Activated T-cell treated with anti-CD3 and anti-CD28 coated beads, Interleukin-2, amount 50 U/mL, for 4 hours (primary cell): ENCODE measurements around the gene TPTE2. TPM values are rescaled to one million over a fixed set of nuclear protein-coding genes. Genes with fewer than 3 reads are reported as not detected.
"Not testable (repeated sequence)": the region's sequence is repeated elsewhere in the genome, so short reads cannot be mapped to it uniquely, and the experiment has no call there.

Experiments
- ATAC-seq, 2 donors: fragments of 200-7000 bp; cut with Tn5 transposase; one replicate each; pipeline ENCODE4 v1.10.0; 2021
- DNase-seq: peaks from one replicate; pipeline ENCODE4 v3.0.0-alpha.2; 2020
- H3K27me3 Mint-ChIP-seq: one replicate; pipeline ENCODE4 v1.8.0; 2021; ENCODE audit warnings: low read depth, mixed read lengths
- H3K36me3 Mint-ChIP-seq: one replicate; pipeline ENCODE4 v1.8.0; 2022; ENCODE audit warnings: mixed read lengths; ENCODE audit not compliant: insufficient read depth
- H3K4me1 Mint-ChIP-seq: one replicate; pipeline ENCODE4 v1.8.0; 2021; ENCODE audit warnings: low read depth, mixed read lengths
- H3K4me3 Mint-ChIP-seq: one replicate; pipeline ENCODE4 v1.8.0; 2021; ENCODE audit warnings: mild to moderate bottlenecking, moderate library complexity, mixed read lengths
- H3K9me3 Mint-ChIP-seq: one replicate; pipeline ENCODE4 v1.8.0; 2021; ENCODE audit warnings: mixed read lengths
- total RNA-seq, 3 donors: library from RNA; stranded (reverse); gene quantifications; one replicate each; pipeline ENCODE4 v1.2.1, GENCODE V29; 2021

The TPTE2 gene
- not detected for total RNA-seq

DNA sequence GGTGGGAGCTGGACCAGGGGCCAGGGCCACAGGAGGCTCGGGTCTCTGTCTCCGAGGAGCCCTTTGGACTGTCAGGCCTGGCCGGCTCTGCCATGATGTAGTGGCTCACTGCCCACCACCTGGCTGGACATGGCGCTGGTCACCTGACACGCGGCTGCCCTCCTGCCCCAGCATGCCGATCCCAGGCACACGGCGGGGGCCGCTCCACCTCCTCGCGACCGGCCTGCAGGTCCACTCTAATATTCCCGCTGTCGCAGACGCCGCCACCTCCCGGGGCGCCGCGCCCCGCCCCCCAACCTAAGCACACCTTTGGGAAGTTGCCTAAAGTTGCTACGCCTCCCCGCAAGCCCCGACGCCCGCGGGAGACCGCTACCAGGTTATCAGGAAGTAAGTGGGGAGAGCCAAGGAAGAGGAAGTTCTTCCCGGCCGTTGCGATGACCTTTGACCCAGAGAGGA is at the start of gene TPTE2:
Gene TPTE2 (minus strand): TSS at position 406 of the 456 bp plus-strand sequence. CDS start 58,298 bp downstream, outside the sequence.
- not testable (repeated sequence) for H3K36me3 Mint-ChIP-seq, H3K4me1 Mint-ChIP-seq, DNase-seq, ATAC-seq, H3K27me3 Mint-ChIP-seq, H3K9me3 Mint-ChIP-seq, H3K4me3 Mint-ChIP-seq

DNA sequence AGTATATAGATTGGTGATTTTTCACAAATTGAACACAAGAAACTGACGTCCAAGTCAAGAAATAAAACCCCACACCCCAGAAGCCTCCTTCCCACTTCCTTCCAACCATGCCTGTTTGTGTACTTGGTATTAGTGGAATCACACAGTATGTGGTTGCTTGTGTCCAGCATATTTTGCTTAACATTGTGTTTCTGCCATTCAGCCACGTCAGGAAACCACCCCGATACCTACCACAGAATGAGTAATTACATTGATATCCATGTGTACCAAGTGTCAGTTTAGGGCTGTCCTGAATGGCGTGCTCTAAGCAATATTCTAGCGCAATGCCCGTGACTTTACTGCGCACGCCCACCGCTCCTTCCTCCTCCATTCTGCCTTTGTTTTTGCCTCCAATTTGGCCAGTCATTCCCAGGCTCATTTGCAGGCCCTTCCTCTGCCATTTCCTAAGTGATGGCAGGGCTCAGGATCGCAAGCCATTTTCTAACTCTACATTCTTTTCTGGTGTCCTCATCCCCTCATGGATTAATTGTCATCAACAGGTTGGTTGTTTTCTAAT is 46.3 kb upstream of the TPTE2 start:
- H3K36me3 Mint-ChIP-seq: no peaks in the 10 kb centered on the region
- H3K27me3 Mint-ChIP-seq: peaks cover 31% of the 10 kb centered on the region

GRCh38 chr13:19606737-19607136 is 45.4 kb upstream of the TPTE2 start:
- Mint-ChIP-seq H3K4me3 (no peak overlapping the region), H3K36me3 (no peaks in the 10 kb centered on the region), H3K9me3 (peaks cover 6% of the 10 kb centered on the region), H3K4me1 (no peaks in the 10 kb centered on the region), H3K27me3 (peaks cover 35% of the 10 kb centered on the region)
- DNase-seq: no peak
- no peak for ATAC-seq

More for the DNA sequence above, 46.3 kb upstream of the TPTE2 start:
- H3K9me3 Mint-ChIP-seq: peaks cover 6% of the 10 kb centered on the region
- DNase-seq (no peak), ATAC-seq (no peak)
- no peak overlapping the region for H3K4me3 Mint-ChIP-seq
- no peaks in the 10 kb centered on the region for H3K4me1 Mint-ChIP-seq

DNA sequence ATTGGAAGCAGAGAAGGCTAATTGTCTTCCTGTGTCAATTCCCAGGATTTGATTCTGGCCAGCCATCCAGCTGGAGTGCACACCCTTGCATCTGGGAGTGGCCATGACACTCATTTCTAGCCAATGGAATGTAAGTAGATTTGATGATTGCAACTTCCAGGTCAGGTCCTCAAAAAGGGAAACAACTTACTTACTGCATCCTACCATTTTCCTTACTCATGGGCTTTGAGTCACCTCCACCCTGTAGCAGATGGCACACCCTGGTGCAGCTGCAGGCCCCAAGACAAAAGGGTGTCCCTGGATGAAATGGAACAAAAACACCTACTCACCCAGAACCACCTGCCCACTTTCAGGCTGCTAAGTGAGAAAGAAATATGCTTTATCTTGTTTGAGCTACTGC is 44.8 kb upstream of the TPTE2 start:
- H3K4me3 Mint-ChIP-seq: no peak overlapping the region
- no peaks in the 10 kb centered on the region for H3K36me3 Mint-ChIP-seq
- peaks cover 39% of the 10 kb centered on the region for H3K27me3 Mint-ChIP-seq
- DNase-seq (no peak), ATAC-seq (no peak)
- H3K9me3 Mint-ChIP-seq: peaks cover 6% of the 10 kb centered on the region
- no peaks in the 10 kb centered on the region for H3K4me1 Mint-ChIP-seq

DNA sequence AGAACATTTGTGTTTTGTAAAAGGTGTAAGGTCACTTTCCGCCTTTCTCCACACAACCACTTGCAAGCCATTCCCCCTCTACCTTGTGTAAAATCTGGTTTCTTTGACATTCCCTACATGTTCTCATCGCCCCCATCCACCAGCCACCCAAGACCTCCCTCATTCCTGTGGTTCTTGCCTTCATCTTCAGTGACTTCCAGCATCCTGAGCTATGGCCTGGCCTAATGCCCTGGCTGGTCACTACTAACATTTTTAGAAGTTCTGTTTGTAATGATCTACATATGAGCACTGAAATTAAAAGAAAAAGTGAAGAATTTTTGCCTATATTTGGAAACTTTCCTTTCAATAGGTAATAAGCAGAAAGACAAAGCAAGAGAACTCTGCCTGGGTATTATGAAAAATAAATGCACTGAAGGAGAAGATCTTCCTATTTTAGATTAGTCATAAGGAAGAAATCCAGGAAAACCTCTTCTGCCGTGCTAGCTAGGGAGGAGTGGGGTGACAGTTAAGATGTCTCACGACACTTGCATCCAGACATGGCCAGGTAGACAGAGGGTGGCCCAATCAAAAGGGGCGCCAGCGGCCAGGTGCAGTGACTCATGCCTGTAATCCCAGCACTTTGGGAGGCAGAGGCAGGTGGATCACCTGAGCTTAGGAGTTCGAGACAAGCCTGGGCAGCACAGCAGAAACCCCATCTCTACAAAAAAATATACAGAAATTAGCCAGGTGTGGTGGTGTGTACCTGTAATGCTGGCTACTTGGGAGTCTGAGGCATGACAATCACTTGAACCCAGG is 44.0 kb upstream of the TPTE2 start:
- Mint-ChIP-seq H3K27me3 (peaks cover 46% of the 10 kb centered on the region), H3K9me3 (peaks cover 6% of the 10 kb centered on the region), H3K4me1 (no peaks in the 10 kb centered on the region), H3K4me3 (no peak overlapping the region), H3K36me3 (no peaks in the 10 kb centered on the region)
- no peak for DNase-seq
- ATAC-seq: no peak

GRCh38 chr13:19604306-19604705 is 43.0 kb upstream of the TPTE2 start:
- no peak overlapping the region for H3K4me3 Mint-ChIP-seq
- no peaks in the 10 kb centered on the region for H3K4me1 Mint-ChIP-seq
- peaks cover 55% of the 10 kb centered on the region for H3K27me3 Mint-ChIP-seq
- ATAC-seq: no peak
- H3K36me3 Mint-ChIP-seq: no peaks in the 10 kb centered on the region
- H3K9me3 Mint-ChIP-seq: peaks cover 6% of the 10 kb centered on the region
- DNase-seq: no peak

- peaks cover 6% of the 10 kb centered on the region for H3K9me3 Mint-ChIP-seq
- DNase-seq (peak; percentile 18), ATAC-seq (peak; percentile 92 to 93)
- H3K36me3 Mint-ChIP-seq: no peaks in the 10 kb centered on the region
- H3K4me1 Mint-ChIP-seq: no peaks in the 10 kb centered on the region
- H3K4me3 Mint-ChIP-seq: peak overlapping the region; percentile 56
- peaks cover 70% of the 10 kb centered on the region for H3K27me3 Mint-ChIP-seq
These were observed 40.7 kb upstream of the TPTE2 start for GRCh38 chr13:19601749-19602725.

DNA sequence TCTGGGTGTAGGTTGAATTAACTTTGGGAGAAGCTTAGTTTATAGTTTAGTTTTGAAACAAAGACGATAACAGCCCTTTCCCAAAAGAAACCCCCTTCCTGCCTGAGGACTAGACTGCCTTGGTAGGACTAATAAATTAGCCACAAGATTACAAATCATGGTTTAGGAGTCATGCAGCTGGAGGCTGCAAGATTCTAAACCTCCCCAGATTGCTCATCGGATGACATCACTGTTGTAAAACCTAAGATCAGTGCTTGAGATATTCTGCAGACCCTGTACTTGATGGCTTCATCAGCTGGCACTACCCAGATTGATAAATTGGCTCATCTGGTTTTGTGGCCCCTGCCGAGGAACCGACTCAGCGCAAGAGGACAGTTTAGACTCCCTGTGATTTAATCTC is 36.2 kb upstream of the TPTE2 start:
- Mint-ChIP-seq H3K4me3 (no peak overlapping the region), H3K36me3 (no peaks in the 10 kb centered on the region), H3K9me3 (no peaks in the 10 kb centered on the region), H3K4me1 (no peaks in the 10 kb centered on the region), H3K27me3 (peaks cover 42% of the 10 kb centered on the region)
- no peak for DNase-seq
- no peak for ATAC-seq

DNA sequence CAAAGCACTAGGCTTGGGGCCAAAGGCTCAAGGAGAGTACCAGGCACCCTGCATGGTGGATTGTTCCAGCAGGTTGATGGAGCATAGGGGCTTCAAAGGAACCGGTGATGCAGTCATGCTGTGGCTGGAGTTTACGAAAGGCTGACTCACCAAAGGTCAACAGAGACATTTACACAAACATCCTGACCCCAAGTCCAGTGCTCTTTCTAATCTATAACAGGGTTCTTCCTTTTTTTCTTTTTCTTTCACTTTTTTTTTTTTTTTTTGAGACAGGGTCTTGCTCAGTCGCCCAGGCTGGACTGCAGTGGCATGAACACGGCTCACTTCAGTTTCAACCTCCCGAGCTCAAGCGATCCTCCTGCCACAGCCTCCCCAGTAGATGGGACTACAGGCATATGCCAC is 35.6 kb upstream of the TPTE2 start:
- no peaks in the 10 kb centered on the region for H3K9me3 Mint-ChIP-seq
- DNase-seq: no peak
- H3K36me3 Mint-ChIP-seq: no peaks in the 10 kb centered on the region
- no peak overlapping the region for H3K4me3 Mint-ChIP-seq
- no peak for ATAC-seq
- H3K27me3 Mint-ChIP-seq: peaks cover 39% of the 10 kb centered on the region
- H3K4me1 Mint-ChIP-seq: no peaks in the 10 kb centered on the region

DNA sequence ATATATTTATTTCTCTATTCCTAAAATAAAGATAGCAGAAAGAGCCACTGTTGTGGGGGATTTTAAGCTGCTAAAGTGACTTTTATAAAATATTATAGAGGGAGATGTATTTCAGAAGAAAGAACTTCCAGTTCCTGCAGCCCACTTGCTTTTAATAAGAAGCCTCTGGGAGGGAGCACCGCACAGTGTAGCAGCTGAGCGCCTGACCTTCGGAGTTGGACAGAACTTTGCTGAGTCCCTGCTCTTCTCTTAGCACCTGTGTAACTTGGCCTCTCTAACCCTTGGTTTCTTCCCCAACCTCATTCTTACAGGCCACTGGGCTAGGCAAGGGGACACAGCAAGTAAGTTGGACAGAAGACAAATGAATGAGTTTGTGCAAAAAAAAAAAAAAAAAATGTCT is 34.8 kb upstream of the TPTE2 start:
- Mint-ChIP-seq H3K4me3 (no peak overlapping the region), H3K4me1 (no peaks in the 10 kb centered on the region), H3K27me3 (peaks cover 34% of the 10 kb centered on the region), H3K9me3 (no peaks in the 10 kb centered on the region), H3K36me3 (no peaks in the 10 kb centered on the region)
- ATAC-seq (no peak), DNase-seq (no peak)

- peaks cover 5% of the 10 kb centered on the region for H3K4me1 Mint-ChIP-seq
- no peak overlapping the region for H3K4me3 Mint-ChIP-seq
- no peak for ATAC-seq
These were observed 31.4 kb upstream of the TPTE2 start for GRCh38 chr13:19592657-19593180.

DNA sequence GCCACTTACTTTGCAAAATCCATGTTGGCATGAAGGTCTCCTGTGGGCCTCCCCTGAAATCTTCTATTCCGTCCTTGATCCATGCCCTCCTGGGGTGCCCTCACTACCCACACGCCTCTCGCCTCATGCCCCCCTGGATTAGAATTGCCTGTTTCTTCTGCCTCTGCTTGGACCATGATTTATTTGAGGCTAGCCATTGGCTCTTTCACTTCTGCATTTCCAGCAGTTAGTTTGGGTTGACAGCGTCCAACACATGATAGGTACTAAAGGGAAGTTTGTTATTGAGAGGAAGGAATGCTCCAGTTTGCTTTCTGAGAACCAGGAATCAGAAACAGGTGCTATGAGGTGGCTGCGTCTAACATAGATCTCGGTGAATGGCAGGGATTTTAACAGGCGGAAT is 30.5 kb upstream of the TPTE2 start:
- DNase-seq (no peak), ATAC-seq (no peak)
- Mint-ChIP-seq H3K4me3 (no peak overlapping the region), H3K9me3 (no peaks in the 10 kb centered on the region), H3K36me3 (no peaks in the 10 kb centered on the region), H3K27me3 (peaks cover 4% of the 10 kb centered on the region), H3K4me1 (peaks cover 13% of the 10 kb centered on the region)

More at GRCh38 chr13:19592657-19593180, 31.4 kb upstream of the TPTE2 start:
- DNase-seq: no peak
- no peaks in the 10 kb centered on the region for H3K9me3 Mint-ChIP-seq
- H3K36me3 Mint-ChIP-seq: no peaks in the 10 kb centered on the region
- peaks cover 9% of the 10 kb centered on the region for H3K27me3 Mint-ChIP-seq

GRCh38 chr13:19590423-19590822 is 29.1 kb upstream of the TPTE2 start:
- ATAC-seq: no peak
- Mint-ChIP-seq H3K4me1 (peaks cover 22% of the 10 kb centered on the region), H3K4me3 (no peak overlapping the region), H3K9me3 (no peaks in the 10 kb centered on the region), H3K27me3 (no peaks in the 10 kb centered on the region), H3K36me3 (no peaks in the 10 kb centered on the region)
- no peak for DNase-seq

DNA sequence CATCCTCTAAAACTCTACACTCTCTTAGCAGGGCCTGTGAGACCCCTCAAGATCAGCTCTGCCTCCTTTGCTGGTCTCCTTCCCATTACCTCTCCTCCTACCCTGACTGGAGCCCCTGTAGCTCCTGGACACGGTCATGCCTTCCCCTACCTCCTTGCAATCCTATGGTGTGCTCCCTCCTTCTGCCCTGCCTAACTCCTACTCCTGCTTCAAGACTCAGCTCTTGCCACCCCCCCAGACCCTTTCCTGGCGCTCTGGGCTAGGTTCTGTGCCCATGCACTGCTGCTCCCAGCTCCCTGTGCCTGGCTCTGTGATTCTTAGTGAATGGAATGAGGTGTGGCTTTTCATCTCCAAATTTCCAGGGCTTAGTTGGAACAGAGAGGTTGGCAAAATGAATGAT is 28.0 kb upstream of the TPTE2 start:
- ATAC-seq (no peak), DNase-seq (no peak)
- no peaks in the 10 kb centered on the region for H3K9me3 Mint-ChIP-seq
- H3K4me1 Mint-ChIP-seq: peaks cover 22% of the 10 kb centered on the region
- no peaks in the 10 kb centered on the region for H3K36me3 Mint-ChIP-seq
- H3K4me3 Mint-ChIP-seq: no peak overlapping the region
- no peaks in the 10 kb centered on the region for H3K27me3 Mint-ChIP-seq
